ENCODE results near the gene BIRC6.
"Not testable (repeated sequence)": the region's sequence is repeated elsewhere in the genome, so short reads cannot be mapped to it uniquely, and the experiment has no call there.

The BIRC6 gene

GRCh38 chr2:32453242-32454062 lies 96.6 kb downstream of the BIRC6 start:
- DNase-seq = no peak

DNA sequence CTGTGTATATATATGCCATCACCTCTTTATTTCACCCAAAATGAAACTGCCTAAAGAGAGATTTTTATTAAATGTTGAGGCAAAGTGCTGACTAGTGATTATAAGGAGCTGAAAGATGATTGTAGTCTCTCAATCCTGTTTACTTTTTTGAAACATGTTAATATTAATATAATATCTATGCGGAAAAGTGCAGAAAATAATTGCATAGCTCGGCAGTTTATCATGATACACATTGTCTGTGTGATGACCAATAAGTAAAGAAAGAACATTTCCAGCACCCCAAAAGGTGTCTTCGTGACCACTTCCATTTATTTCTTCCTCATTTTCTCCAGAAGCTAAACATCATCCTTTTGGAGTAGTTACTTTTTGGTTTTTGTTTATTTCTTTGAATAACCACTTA lies 99.0 kb downstream of the BIRC6 start:
- no peak for DNase-seq

- DNase-seq = no peak
Measured at GRCh38 chr2:32456808-32457207, 100.0 kb downstream of the BIRC6 start.

DNA sequence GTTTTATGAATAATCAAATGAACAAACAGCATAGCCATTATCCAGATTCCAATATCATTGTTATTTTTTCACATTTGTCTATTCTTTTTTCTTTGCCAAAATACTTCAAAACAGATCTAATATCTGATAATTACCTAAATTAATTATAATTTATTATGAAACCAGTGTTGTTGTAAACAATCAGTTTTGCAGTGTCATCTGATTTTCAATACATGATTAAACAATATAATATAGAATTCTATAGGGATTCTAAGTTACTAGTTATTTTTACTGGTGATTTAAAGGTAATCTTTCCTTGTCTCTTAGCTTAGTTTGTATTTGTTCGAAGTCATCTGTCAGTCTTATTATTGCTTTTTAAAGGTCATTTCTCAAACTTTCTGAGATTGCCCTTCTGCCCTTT lies 101.0 kb downstream of the BIRC6 start:
- no peak for DNase-seq

DNA sequence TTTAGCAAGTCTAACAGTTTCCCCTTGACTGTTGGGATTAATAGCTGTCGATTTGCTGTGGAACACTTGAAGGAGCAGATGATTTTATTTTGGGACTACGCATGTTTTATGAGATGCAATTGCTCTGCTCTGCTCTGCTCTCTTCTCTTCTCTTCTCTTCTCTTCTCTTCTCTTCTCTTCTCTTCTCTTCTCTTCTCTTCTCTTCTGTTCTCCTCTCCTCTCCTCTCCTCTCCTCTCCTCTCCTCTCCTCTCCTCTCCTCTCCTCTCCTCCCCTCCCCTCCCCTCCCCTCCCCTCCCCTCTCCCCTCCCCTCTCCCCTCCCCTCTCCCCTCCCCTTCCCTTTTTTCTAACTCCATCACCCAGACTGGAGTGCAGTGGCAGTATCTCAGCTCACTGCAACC lies 104.0 kb downstream of the BIRC6 start:
- DNase-seq = not testable (repeated sequence)

GRCh38 chr2:32463110-32463509 lies 106.3 kb downstream of the BIRC6 start:
- DNase-seq = no peak

DNA sequence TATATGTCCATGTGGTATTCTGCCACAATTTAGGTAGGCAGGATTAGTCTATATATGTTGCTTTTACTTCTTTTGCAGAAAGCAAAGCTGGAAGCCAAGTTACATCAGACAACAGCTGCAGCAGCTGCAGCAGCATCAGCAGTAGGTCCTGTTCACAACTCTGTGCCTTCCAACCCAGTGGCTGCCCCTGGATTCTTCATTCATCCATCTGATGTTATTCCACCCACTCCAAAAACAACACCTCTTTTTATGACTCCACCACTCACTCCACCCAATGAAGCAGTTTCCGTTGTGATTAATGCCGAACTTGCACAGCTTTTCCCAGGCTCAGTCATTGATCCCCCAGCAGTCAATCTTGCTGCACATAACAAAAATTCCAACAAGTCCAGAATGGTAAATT lies 107.6 kb downstream of the BIRC6 start:
- DNase-seq = no peak

GRCh38 chr2:32472605-32473004 lies 115.8 kb downstream of the BIRC6 start:
- no peak for DNase-seq

DNA sequence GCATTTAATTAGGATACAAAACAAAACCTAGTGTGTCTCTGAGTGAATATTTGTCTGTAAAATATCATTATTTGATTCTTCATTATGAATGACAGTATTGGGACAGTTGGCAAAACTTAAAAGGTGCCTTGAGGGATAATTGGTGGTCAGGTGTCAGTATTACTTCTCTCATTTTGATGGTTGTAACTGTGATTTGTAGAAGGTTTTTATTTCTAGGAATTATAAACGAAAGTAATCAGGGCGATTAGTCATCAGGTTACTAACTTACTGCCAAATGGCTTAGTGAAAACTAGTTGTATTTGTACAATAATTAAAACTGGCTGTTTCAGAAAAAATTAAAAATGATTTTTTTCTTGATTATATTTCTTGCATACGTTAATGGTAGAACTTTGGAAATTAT lies 117.6 kb downstream of the BIRC6 start:
- no peak for DNase-seq

GRCh38 chr2:32478889-32479620 lies 122.2 kb downstream of the BIRC6 start:
- no peak for DNase-seq

- no peak for DNase-seq
Measured at GRCh38 chr2:32479993-32480392, 123.2 kb downstream of the BIRC6 start.

GRCh38 chr2:32482471-32482870 lies 125.6 kb downstream of the BIRC6 start:
- no peak for DNase-seq

DNA sequence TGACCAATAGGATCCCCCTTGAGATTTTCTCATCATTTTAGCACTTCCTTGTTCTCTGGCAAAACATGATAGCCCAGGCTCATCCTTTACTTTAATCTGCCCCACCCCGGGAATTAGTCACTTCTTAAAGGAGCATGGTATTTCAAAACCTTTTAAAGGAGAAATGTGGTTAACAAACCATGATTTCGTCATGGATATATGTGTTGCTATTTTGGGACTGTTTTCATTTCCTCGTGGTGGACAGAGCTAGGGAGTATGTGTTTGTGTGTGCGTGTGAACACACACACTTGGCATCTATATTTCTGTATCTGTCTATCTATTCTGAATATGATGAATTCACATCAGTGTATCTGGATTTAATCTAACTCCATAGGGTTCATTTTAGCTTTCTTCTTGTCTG lies 128.1 kb downstream of the BIRC6 start:
- no peak for DNase-seq

DNA sequence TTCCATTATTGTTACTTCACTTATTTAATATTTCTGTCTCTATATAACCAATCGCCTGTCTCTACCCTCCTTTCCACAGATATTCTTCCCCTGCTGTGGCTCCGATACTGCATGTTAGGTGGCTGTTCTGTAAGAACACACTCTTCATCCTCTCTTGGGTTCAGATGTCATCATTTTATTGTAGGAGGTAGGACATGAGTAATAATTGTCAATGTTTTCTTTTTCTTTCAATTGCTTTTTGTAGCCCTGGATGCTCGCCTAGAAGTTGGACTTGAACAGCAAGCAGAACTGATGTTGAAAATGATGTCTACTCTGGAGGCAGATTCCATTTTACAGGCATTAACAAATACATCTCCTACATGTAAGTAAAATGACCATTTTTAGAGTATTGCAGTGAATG lies 128.6 kb downstream of the BIRC6 start:
- DNase-seq = no peak

DNA sequence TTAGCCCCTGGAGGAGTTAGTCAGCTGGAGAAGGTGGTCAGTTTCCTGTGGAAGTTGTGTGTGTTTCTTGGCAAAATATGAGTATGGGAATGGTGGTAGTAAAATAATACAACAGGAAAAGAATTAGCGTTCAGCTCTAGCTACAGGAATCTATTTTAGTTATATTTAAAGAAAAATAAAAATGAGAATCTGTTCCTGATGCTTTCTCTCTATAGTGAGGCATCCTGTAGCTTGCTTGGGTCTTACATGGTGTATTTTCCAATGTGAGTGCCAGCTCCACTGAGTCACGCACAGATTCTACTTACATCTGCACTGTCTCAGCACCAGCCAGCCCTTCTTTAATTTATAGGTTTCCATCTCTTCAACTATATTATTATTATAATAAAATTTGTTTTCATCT lies 132.2 kb downstream of the BIRC6 start:
- DNase-seq = no peak

- no peak for DNase-seq
Measured at GRCh38 chr2:32491346-32491745, 134.5 kb downstream of the BIRC6 start.

GRCh38 chr2:32495139-32495538 lies 138.3 kb downstream of the BIRC6 start:
- DNase-seq = no peak

GRCh38 chr2:32496662-32497061 lies 139.8 kb downstream of the BIRC6 start:
- no peak for DNase-seq

DNA sequence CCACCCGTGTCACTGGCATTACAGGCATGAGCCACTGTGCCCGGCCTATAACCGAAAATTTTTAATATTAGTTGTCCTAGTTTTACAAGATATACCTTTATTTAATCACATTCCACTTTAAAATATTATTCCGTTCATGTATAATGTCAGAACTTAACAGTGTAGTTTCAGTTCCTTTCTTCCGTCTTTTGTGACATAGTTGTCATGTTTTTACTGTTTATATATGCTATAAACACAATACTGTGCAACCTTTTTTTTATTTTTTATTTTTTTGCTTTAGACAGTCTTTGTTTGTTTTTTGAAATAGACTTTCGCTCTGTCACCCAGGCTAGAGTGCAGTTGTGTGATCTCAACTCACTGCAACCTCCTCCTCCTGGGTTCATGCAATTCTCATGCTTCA lies 141.5 kb downstream of the BIRC6 start:
- DNase-seq = no peak

- no peak for DNase-seq
Measured at GRCh38 chr2:32502941-32503340, 146.1 kb downstream of the BIRC6 start.

DNA sequence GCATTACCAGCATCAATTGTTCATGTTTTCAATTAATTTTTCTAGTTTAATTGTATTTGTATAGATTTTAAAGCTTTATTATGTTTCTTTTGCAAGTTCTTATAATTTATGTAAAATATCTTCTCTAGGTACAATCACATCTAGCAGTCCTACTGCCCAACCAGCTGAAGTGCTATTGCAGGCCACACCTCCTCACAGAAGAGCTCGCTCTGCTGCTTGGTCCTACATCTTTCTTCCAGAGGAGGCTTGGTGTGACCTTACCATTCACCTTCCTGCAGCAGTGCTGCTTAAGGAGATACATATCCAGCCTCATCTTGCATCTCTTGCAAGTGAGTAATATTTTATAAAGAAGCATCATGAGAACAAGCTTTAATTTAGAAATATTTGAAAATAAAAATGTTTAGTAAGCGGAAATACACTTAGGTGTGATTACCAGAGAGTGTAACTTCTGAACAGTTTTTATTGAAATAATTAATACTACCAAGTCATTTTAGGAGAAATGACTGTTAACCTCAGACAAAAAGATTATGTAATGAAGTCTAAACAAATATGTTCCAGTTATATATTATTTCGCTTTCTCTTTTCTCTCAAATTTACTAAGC lies 148.2 kb downstream of the BIRC6 start:
- DNase-seq = no peak

DNA sequence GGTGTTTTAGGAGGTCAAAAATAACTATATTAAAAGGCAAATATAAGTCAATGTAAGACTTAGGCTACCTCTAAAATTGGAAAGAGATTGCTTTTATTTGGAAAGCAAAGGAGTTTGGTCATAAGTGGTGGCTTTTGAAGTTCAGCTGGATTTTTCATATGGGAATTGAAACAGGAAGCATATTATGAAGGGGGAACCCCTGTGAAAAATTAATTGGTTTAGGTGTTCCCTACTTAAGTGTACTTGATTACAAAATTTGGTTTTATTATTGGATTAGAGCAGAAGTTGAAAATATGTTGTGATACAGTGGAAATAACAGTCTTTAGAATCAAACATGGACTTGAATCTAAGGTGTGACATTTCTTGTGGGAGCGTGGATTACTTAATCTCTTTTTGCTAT lies 149.6 kb downstream of the BIRC6 start:
- DNase-seq = no peak

GRCh38 chr2:32514946-32515345 lies 158.1 kb downstream of the BIRC6 start:
- no peak for DNase-seq

- no peak for DNase-seq
Measured at GRCh38 chr2:32516567-32516966, 159.7 kb downstream of the BIRC6 start.

Measured in NCI-H146 (cell line).